Common myeloid progenitor, CD34-positive (primary cell): Measurements from ENCODE around the gene FHAD1.

ENCODE experiments used
- CTCF ChIA-PET: fragments of 350-600 bp; sonication (Branson Sonifier 250); formaldehyde crosslinking; loops from one replicate; lab custom pipeline; 2021; ENCODE audit warnings: antibody characterized with exemption; lab: Charles Lee
- POLR2A ChIA-PET: fragments of 350-600 bp; sonication (Branson Sonifier 250); formaldehyde crosslinking; loops from one replicate; lab custom pipeline; 2021; ENCODE audit warnings: antibody characterized with exemption; lab: Charles Lee
- DNase-seq, 3 donors: peaks; one replicate each; pipeline versions ENCODE4 v3.0.0 to v3.0.0-alpha.2; 2013
- H3K27ac ChIP-seq, 2 experiments: 1 replicate in 1 of 2; 2 replicates in 1 of 2; pipeline ENCODE4 v1.7.0; 2013; ENCODE audit warnings: inconsistent platforms in 2 of 2, low read length in 2 of 2, mild to moderate bottlenecking in 2 of 2, low read depth in 1 of 2, moderate library complexity in 1 of 2; ENCODE audit not compliant: severe bottlenecking in 2 of 2, insufficient read depth in 1 of 2, poor library complexity in 1 of 2
- H3K27me3 ChIP-seq, 5 experiments: replicated peaks in 2 of 5; 1 replicate in 3 of 5; 2 replicates in 2 of 5; pipeline versions ENCODE4 v1.6.1 to v1.7.0; 2013; ENCODE audit warnings: low read length in 4 of 5, mild to moderate bottlenecking in 2 of 5, moderate library complexity in 2 of 5, inconsistent platforms in 1 of 5; ENCODE audit not compliant: insufficient read depth in 5 of 5, control insufficient read depth in 4 of 5
- H3K36me3 ChIP-seq, 4 experiments: 1 replicate in 2 of 4; 2 replicates in 2 of 4; pipeline versions ENCODE4 v1.6.1 to v1.7.0; 2013; ENCODE audit warnings: low read length in 3 of 4, control low read depth in 1 of 4, mild to moderate bottlenecking in 1 of 4; ENCODE audit not compliant: control insufficient read depth in 4 of 4, insufficient read depth in 4 of 4
- H3K4me1 ChIP-seq, 4 experiments: 1 replicate in 3 of 4; 2 replicates in 1 of 4; pipeline versions ENCODE4 v1.6.1 to v1.7.1; 2013; ENCODE audit warnings: low read length in 3 of 4, mild to moderate bottlenecking in 3 of 4, control low read depth in 1 of 4, inconsistent platforms in 1 of 4, moderate library complexity in 1 of 4; ENCODE audit not compliant: control insufficient read depth in 4 of 4, insufficient read depth in 4 of 4; ENCODE audit errors: control extremely low read depth in 1 of 4
- H3K4me3 ChIP-seq, 7 experiments: 1 replicate in 4 of 7; 2 replicates in 3 of 7; pipeline versions ENCODE4 v1.5.1 to v1.7.0; 2013; ENCODE audit warnings: mild to moderate bottlenecking in 7 of 7, low read length in 6 of 7, moderate library complexity in 6 of 7, inconsistent platforms in 2 of 7, low read depth in 2 of 7, control low read depth in 1 of 7; ENCODE audit not compliant: insufficient read depth in 4 of 7, control insufficient read depth in 1 of 7; ENCODE audit errors: extremely low read depth in 1 of 7
- H3K9me3 ChIP-seq, 5 experiments: 1 replicate in 4 of 5; 2 replicates in 1 of 5; pipeline versions ENCODE4 v1.6.1 to v1.7.1; 2013; ENCODE audit warnings: low read length in 4 of 5, mild to moderate bottlenecking in 2 of 5, inconsistent platforms in 1 of 5, low read depth in 1 of 5, moderate library complexity in 1 of 5; ENCODE audit not compliant: control insufficient read depth in 4 of 5, insufficient read depth in 2 of 5; ENCODE audit errors: control extremely low read depth in 1 of 5
- WGBS: methylation state at CpG from one replicate; pipeline ENCODE4 v1.1.5; 2013; ENCODE audit not compliant: insufficient coverage; 5-methylcytosine and 5-hydroxymethylcytosine counted together

The FHAD1 gene

DNA sequence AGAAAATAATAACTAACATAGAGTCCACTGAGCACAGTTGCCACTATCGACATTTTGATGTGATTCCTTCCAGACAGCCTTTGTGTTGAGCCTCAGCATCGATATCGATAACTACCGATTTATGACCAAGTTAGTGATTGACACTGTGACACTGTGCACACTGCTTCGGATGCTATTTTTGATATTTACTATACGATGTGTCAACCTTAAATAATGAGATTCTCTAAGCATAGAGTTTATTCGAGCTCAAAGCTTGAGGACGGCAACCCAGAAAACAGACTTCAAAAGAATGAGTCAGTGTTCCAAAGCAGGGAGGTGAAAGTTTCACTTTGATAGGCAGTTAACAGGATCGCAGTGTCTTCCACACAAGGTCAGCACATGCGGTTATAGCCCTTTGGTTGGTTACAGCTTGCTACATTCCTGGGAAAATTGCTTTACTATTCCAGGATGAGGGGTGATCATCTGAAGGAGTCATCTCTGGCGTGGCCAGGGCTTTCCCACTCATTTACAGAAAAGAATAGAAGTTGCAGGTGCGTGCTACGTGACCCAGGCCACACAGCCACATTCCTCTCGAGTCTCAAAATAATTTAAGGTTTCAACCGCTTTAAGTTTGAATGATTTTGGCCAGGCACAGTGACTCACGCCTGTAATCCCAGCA lies 109.1 kb downstream of the FHAD1 start:
- peaks cover 0 to 9% (median 7%) of the 10 kb centered on the region in 4 experiments for H3K4me1 ChIP-seq
- H3K36me3 ChIP-seq = no peaks in the 10 kb centered on the region
- no peaks in the 10 kb centered on the region for H3K9me3 ChIP-seq
- ChIA-PET POLR2A (interaction anchor here (0.6 kb wide), 1 partner anchor 1936 kb away, joined by 7 read pairs; no protein-coding TSS in a partner anchor), CTCF (interaction anchor here (1.2 kb wide), 1 partner anchor 33 kb away, joined by 3 read pairs; no protein-coding TSS in a partner anchor)
- WGBS = 97% methylated on average over 15 of the region's 16 CpGs
- no peak overlapping the region for H3K27ac ChIP-seq
- H3K27me3 ChIP-seq = no peaks in the 10 kb centered on the region
- no peak overlapping the region for H3K4me3 ChIP-seq
- DNase-seq = no peak

GRCh38 chr1:15357612-15358207 lies 110.7 kb downstream of the FHAD1 start:
- no peak for DNase-seq
- WGBS = 95% methylated on average over 7 of the region's 8 CpGs
- no peaks in the 10 kb centered on the region for H3K27me3 ChIP-seq
- no peaks in the 10 kb centered on the region for H3K9me3 ChIP-seq
- no peaks in the 10 kb centered on the region for H3K36me3 ChIP-seq
- no peak overlapping the region for H3K27ac ChIP-seq
- no peak overlapping the region for H3K4me3 ChIP-seq
- POLR2A ChIA-PET = no interaction called here
- peaks cover 0 to 2% (median under 1%) of the 10 kb centered on the region in 4 experiments for H3K4me1 ChIP-seq
- CTCF ChIA-PET = no interaction called here

- ChIA-PET POLR2A (no interaction called here), CTCF (no interaction called here)
- 94% methylated on average over 19 of the region's 20 CpGs for WGBS
- H3K27me3 ChIP-seq = no peaks in the 10 kb centered on the region
- DNase-seq = no peak
- no peaks in the 10 kb centered on the region for H3K9me3 ChIP-seq
- no peaks in the 10 kb centered on the region for H3K36me3 ChIP-seq
- no peak overlapping the region for H3K4me3 ChIP-seq
- H3K4me1 ChIP-seq = no peaks in the 10 kb centered on the region
- H3K27ac ChIP-seq = no peak overlapping the region
These were observed 111.6 kb downstream of the FHAD1 start for GRCh38 chr1:15358565-15359133.

- POLR2A ChIA-PET = no interaction called here
- H3K27me3 ChIP-seq = no peaks in the 10 kb centered on the region
- 97% methylated on average over 13 of the region's 14 CpGs for WGBS
- no peak for DNase-seq
- H3K9me3 ChIP-seq = no peaks in the 10 kb centered on the region
- H3K4me3 ChIP-seq = no peak overlapping the region
- H3K36me3 ChIP-seq = no peaks in the 10 kb centered on the region
- CTCF ChIA-PET = no interaction called here
- H3K4me1 ChIP-seq = no peaks in the 10 kb centered on the region
- no peak overlapping the region for H3K27ac ChIP-seq
These were observed 113.7 kb downstream of the FHAD1 start for GRCh38 chr1:15360700-15361099.

DNA sequence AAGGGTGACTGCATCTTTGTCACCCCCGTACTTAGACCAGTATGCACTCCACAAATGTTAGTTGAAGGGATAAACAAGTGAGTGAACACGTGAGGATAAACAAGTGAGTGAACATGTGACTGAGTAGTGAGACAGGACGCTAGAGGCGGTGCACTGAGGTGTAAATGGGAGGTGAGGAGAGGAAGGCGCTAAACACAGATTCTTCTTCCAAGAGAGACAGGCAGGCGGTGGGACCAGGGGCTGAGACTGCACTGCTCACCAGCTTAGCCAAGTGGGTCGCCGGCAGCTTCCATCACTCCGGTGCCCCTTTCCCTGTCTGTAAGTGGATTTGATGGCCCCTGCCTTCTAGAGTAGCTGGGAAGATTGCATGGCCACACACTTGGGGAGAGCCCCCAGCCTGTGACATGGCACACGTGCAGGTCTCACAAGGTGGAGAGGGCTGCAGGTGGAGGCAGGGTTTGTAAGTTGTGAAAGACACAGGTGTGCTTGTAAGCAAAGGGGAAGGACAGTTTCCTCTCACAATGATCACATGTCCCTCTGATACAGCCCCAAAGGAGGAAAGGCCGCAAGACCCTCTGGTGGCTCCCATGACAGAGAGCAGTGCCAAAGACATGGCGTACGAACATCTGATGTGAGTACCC lies 115.2 kb downstream of the FHAD1 start:
- no peak for DNase-seq
- Histone ChIP-seq H3K27ac (no peak overlapping the region), H3K9me3 (no peaks in the 10 kb centered on the region), H3K4me3 (no peak overlapping the region), H3K36me3 (no peaks in the 10 kb centered on the region), H3K4me1 (no peaks in the 10 kb centered on the region), H3K27me3 (no peaks in the 10 kb centered on the region)
- ChIA-PET POLR2A (no interaction called here), CTCF (interaction anchor here (1.6 kb wide), 1 partner anchor 38 kb away, joined by 5 read pairs; no protein-coding TSS in a partner anchor)
- WGBS = 99% methylated on average over 12 of the region's 13 CpGs

- H3K4me1 ChIP-seq = no peaks in the 10 kb centered on the region
- ChIA-PET CTCF (interaction anchor here (1.1 to 1.6 kb wide), 3 partner anchors 23 to 206 kb away, joined by 3 to 5 read pairs (median 3); no protein-coding TSS in a partner anchor), POLR2A (no interaction called here)
- no CpG with 5 or more reads among the region's 4 CpGs for WGBS
- no peak overlapping the region for H3K27ac ChIP-seq
- no peaks in the 10 kb centered on the region for H3K36me3 ChIP-seq
- no peak for DNase-seq
- no peaks in the 10 kb centered on the region for H3K27me3 ChIP-seq
- H3K4me3 ChIP-seq = no peak overlapping the region
- no peaks in the 10 kb centered on the region for H3K9me3 ChIP-seq
These were observed 115.7 kb downstream of the FHAD1 start for GRCh38 chr1:15362737-15363128.

- CTCF ChIA-PET = no interaction called here
These were observed 117.7 kb downstream of the FHAD1 start for GRCh38 chr1:15364740-15365139.

More at GRCh38 chr1:15364740-15365139, 117.7 kb downstream of the FHAD1 start:
- DNase-seq = peak in 2 of 3 donors; percentile 43 to 49
- Histone ChIP-seq H3K4me3 (no peak overlapping the region), H3K36me3 (no peaks in the 10 kb centered on the region), H3K9me3 (no peaks in the 10 kb centered on the region), H3K27me3 (no peaks in the 10 kb centered on the region), H3K27ac (no peak overlapping the region), H3K4me1 (no peaks in the 10 kb centered on the region)
- 80% methylated on average over 4 of the region's 5 CpGs for WGBS
- POLR2A ChIA-PET = no interaction called here
